Smooth muscle cell (in vitro differentiated cells): ENCODE results near the gene ABHD14A. TPM values are rescaled to one million over a fixed set of nuclear protein-coding genes. Genes with fewer than 3 reads are reported as not detected.
A peak's percentile ranks its signal among the peaks of the same experiment; 100 is the strongest.

Experiments used
- DNase-seq: peaks from one replicate; lab custom pipeline; 2025; ENCODE audit not compliant: unreplicated experiment; lab: John Stamatoyannopoulos, UW
- H2AFZ ChIP-seq: fragments of 200-600 bp; sonication (generic); 2 replicates; pipeline ENCODE4 v1.6.0; 2016; ENCODE audit warnings: antibody characterized with exemption, low read depth, mild to moderate bottlenecking
- H3F3A ChIP-seq: fragments of 200-600 bp; sonication (generic); 2 replicates; pipeline ENCODE4 v1.6.0; 2017; ENCODE audit warnings: antibody characterized with exemption, low read depth
- H3K27ac ChIP-seq: fragments of 200-600 bp; sonication (generic); 2 replicates; pipeline ENCODE4 v1.5.1; 2016; ENCODE audit warnings: low read depth, mild to moderate bottlenecking
- H3K27me3 ChIP-seq: fragments of 200-600 bp; sonication (generic); 2 replicates; pipeline ENCODE4 v1.6.1; 2016; ENCODE audit warnings: low read depth, mild to moderate bottlenecking
- H3K36me3 ChIP-seq: fragments of 200-600 bp; sonication (generic); 2 replicates; pipeline ENCODE4 v1.5.1; 2016; ENCODE audit warnings: low read depth
- H3K4me1 ChIP-seq: fragments of 200-600 bp; sonication (generic); 2 replicates; pipeline ENCODE4 v1.5.1; 2016; ENCODE audit warnings: low read depth
- H3K4me2 ChIP-seq: fragments of 200-600 bp; sonication (generic); 2 replicates; pipeline ENCODE4 v1.6.0; 2016; ENCODE audit warnings: mild to moderate bottlenecking
- H3K4me3 ChIP-seq: fragments of 200-600 bp; sonication (generic); 2 replicates; pipeline ENCODE4 v1.5.1; 2016; ENCODE audit warnings: mild to moderate bottlenecking
- H3K79me2 ChIP-seq: fragments of 200-600 bp; sonication (generic); 2 replicates; pipeline ENCODE4 v1.6.0; 2016; ENCODE audit warnings: low read depth, mild to moderate bottlenecking
- H3K9ac ChIP-seq: fragments of 200-600 bp; sonication (generic); 2 replicates; pipeline ENCODE4 v1.6.0; 2016; ENCODE audit warnings: low read depth
- H3K9me3 ChIP-seq: fragments of 200-600 bp; sonication (generic); replicated peaks from 2 replicates; pipeline ENCODE4 v1.5.1; 2016; ENCODE audit warnings: low read depth
- H4K20me1 ChIP-seq: fragments of 200-600 bp; sonication (generic); 2 replicates; pipeline ENCODE4 v1.6.0; 2016; ENCODE audit warnings: low read depth
- WGBS: methylation state at CpG from one replicate; pipeline ENCODE4 v1.1.7; 2016; ENCODE audit warnings: low lambda C conversion rate; 5-methylcytosine and 5-hydroxymethylcytosine counted together
- polyA plus RNA-seq: library from polyadenylated mRNA; unstranded; fragments of >200 nt; fragmentation: Nextera tagmentation; extraction: Ambion mirVana; gene quantifications from 2 replicates; pipeline ENCODE4 v1.2.1, GENCODE V29; 2016
- total RNA-seq: library from RNA; depleted of rRNA; stranded (reverse); fragments of >200 nt; gene quantifications from 2 replicates; pipeline ENCODE4 v1.2.3, GENCODE V29; 2014
- TF ChIP-seq, protein P1 (sequence below): fragments of 200-600 bp; sonication (generic); IDR thresholded peaks from 2 replicates; pipeline ENCODE4 v1.5.1; 2017; ENCODE audit warnings: borderline replicate concordance, mild to moderate bottlenecking, antibody characterized with exemption; ENCODE audit not compliant: insufficient read depth, poor library complexity, severe bottlenecking

ABHD14A gene
- total and polyA plus RNA-seq, 2 experiments from 2014 or later, result 16.1 to 49.7 TPM

DNA sequence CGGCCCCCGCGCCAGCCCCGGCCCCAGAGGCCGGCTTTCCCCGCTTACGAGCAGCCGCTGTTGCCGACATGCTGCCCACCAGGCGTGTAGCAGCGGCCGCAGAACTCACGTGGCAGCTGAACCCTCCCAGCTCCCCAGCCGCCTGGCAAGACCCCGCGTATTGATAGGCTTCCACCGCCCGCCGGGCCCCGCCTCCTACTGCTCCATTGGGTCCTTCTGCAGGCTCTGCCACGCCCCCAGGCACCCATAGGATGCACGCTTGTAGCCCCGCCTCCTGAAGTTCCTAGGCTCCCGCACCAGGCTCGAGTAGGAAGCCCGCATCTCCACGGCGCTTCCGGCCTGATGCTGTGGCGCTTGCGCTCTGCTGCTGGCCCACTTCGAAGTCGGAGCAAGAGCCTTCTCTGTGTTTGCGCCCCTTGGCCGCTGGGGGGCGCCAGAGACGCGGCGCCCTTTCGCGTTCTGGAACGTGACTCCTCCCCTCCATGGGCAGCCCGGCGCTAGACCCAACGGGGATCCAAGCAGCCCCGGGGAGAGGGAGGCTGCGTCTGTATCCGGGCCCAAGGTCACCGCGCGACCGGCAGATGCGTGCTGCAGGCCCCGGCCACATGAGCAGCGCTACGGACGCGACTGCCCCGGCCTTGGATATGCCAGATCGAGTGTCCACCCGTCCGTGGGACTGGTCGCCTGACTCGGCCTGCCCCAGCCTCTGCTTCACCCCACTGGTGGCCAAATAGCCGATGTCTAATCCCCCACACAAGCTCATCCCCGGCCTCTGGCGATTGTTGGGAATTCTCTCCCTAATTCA is 32.9 kb upstream of the ABHD14A start, which contains the start of the genes PARP3 and RRP9:
PARP3 (plus strand) TSS at position 566 of the 805 bp plus-strand sequence. CDS start 993 bp downstream, outside the sequence.
RRP9 (minus strand) TSS at position 107 of the 805 bp plus-strand sequence; CDS start at position 70, 37 bp downstream.
- no peaks in the 10 kb centered on the region for H4K20me1 ChIP-seq
- H3K4me2 ChIP-seq, result peak within 1 kb of the TSS; percentile 91
- H3K9me3 ChIP-seq, result no peaks in the 10 kb centered on the region
- TF ChIP-seq, protein P1, sequence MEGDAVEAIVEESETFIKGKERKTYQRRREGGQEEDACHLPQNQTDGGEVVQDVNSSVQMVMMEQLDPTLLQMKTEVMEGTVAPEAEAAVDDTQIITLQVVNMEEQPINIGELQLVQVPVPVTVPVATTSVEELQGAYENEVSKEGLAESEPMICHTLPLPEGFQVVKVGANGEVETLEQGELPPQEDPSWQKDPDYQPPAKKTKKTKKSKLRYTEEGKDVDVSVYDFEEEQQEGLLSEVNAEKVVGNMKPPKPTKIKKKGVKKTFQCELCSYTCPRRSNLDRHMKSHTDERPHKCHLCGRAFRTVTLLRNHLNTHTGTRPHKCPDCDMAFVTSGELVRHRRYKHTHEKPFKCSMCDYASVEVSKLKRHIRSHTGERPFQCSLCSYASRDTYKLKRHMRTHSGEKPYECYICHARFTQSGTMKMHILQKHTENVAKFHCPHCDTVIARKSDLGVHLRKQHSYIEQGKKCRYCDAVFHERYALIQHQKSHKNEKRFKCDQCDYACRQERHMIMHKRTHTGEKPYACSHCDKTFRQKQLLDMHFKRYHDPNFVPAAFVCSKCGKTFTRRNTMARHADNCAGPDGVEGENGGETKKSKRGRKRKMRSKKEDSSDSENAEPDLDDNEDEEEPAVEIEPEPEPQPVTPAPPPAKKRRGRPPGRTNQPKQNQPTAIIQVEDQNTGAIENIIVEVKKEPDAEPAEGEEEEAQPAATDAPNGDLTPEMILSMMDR, result peak; percentile 100
- no peaks in the 10 kb centered on the region for H3K27me3 ChIP-seq
- H3K9ac ChIP-seq, result peak within 1 kb of the TSS; percentile 72
- peaks cover 24% of the 10 kb centered on the region for H3K79me2 ChIP-seq
- peak; percentile 100 for DNase-seq
- peak within 1 kb of the TSS; percentile 71 for H2AFZ ChIP-seq
- H3K4me1 ChIP-seq, result no peaks in the 10 kb centered on the region
- H3K27ac ChIP-seq, result peak within 1 kb of the TSS; percentile 56
- peak within 1 kb of the TSS; percentile 65 for H3K4me3 ChIP-seq
- 3% methylated on average over 66 of the region's 67 CpGs for WGBS
- no peaks in the 10 kb centered on the region for H3K36me3 ChIP-seq
- no peaks in the 10 kb centered on the region for H3F3A ChIP-seq

DNA sequence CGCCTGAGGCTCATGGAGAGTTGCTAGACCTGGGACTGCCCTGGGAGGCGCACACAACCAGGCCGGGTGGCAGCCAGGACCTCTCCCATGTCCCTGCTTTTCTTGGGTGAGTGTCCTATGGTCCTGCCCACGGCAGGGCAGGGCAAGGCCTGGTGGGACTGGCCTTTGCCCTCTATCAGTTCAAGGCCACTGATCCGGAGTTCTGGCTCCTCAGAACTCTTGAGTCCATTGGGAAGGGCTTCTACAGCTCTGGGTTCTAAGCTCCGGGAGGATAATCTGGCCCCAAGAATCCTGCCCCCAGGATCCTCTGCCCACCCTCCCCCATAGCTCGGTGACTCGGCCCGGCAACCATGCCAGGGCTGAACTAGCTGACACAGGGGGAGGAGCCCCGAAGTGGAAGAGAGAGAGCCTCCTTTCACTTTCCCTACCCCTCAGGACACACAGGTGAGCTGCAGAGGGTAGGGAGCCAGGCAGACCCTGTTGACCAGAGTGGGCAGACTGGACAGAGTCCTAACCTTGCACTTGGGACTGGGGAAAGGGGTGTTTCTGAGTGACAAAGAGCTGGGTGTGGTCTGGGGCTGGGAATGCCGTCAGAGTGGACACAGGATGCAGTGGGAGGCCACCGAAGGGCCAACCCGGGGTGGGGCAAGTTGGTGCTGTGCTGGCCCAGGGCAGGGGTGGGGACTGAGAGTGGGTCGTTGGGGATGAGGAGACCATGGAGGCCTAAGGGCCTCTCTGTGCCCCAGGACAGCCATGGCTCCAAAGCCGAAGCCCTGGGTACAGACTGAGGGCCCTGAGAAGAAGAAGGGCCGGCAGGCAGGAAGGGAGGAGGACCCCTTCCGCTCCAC is 32.0 kb upstream of the ABHD14A start:
- H3K4me1 ChIP-seq, result no peaks in the 10 kb centered on the region
- H3K9me3 ChIP-seq, result no peaks in the 10 kb centered on the region
- peaks cover 24% of the 10 kb centered on the region for H3K79me2 ChIP-seq
- peak overlapping the region; percentile 43 for H3K4me3 ChIP-seq
- WGBS, result 70% methylated on average over 17 of the region's 17 CpGs
- peak overlapping the region; percentile 57 for H3K9ac ChIP-seq
- TF ChIP-seq, protein P1, result no peak
- no peaks in the 10 kb centered on the region for H4K20me1 ChIP-seq
- no peaks in the 10 kb centered on the region for H3F3A ChIP-seq
- peak overlapping the region; percentile 56 for H3K27ac ChIP-seq
- H3K27me3 ChIP-seq, result no peaks in the 10 kb centered on the region
- H3K4me2 ChIP-seq, result peak overlapping the region; percentile 82
- H2AFZ ChIP-seq, result peak overlapping the region; percentile 71
- H3K36me3 ChIP-seq, result no peaks in the 10 kb centered on the region
- no peak for DNase-seq

- H2AFZ ChIP-seq, result no peak overlapping the region
These were observed 31.1 kb upstream of the ABHD14A start for GRCh38 chr3:51943451-51944391.

More at GRCh38 chr3:51943451-51944391, 31.1 kb upstream of the ABHD14A start:
- no peak for DNase-seq
- Histone ChIP-seq H3K4me3 (no peak overlapping the region), H3K4me2 (no peak overlapping the region), H3K9ac (no peak overlapping the region), H3F3A (no peaks in the 10 kb centered on the region), H3K4me1 (no peaks in the 10 kb centered on the region), H3K36me3 (no peaks in the 10 kb centered on the region), H3K9me3 (no peaks in the 10 kb centered on the region), H4K20me1 (no peaks in the 10 kb centered on the region), H3K27me3 (no peaks in the 10 kb centered on the region), H3K27ac (no peak overlapping the region), H3K79me2 (peaks cover 24% of the 10 kb centered on the region)
- TF ChIP-seq, protein P1, result no peak
- WGBS, result 97% methylated on average over 19 of the region's 21 CpGs
